G401 (cell line): ENCODE results near the gene CDK15. TPM values are rescaled to one million over a fixed set of nuclear protein-coding genes. Genes with fewer than 3 reads are reported as not detected.

ENCODE experiments used
- DNase-seq: peaks from one replicate; pipeline ENCODE4 v3.0.0-alpha.2; 2015; ENCODE audit warnings: low spot score
- in situ Hi-C: cut with HindIII; loops from 2 replicates; pipeline ENCODE4 v1.10.0; 2016; ENCODE audit warnings: low sequenced_read_pairs, mixed read lengths
- total RNA-seq: library from RNA; depleted of rRNA; stranded (reverse); fragments of >200 nt; shearing (Covaris generic); gene quantifications from 2 replicates; pipeline ENCODE4 v1.2.3, GENCODE V29; 2014

Gene CDK15
- total RNA-seq, 1 experiment from 2014 or later = not detected

DNA sequence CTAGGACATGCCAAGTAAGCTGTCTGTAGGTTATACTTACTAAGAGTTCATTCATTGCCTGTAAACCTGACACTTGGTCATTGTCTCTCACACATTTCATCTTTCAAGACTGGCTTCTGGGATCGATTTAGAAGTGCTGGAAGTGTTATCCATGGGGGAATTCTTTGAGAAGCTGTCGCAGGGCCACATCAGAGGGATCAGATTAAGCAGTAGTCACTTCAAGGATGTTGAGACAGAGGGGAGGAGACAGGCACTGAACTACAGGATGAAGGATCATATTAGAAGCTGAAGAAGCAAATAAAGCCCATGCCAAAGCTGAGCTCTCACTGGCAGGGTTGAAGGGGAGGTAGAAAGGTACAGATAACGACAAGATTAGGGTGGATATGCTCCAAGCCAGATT is 49.0 kb downstream of the CDK15 start:
- in situ Hi-C loops = no loop called here

DNA sequence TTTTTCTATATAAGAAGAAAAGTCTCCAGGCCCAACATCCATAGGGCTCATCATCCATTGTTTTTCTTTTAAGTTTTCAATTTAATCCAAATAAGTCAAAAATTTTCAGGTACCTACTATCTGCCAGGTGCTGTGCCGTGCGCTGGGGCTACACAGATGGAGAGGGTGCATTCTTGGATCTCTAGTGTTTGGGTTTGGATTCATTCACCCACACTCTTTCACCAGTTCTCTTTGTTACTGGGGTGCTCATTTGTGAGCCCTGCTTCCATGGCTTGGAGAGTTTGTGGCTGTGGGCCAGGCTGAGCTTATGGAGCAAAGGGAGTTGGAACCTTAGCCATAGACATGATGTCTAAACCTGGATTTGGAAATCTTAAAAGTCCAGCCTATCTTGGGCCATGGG is 51.0 kb downstream of the CDK15 start:
- in situ Hi-C loops = no loop called here
- peak; percentile 75 for DNase-seq

More for the DNA sequence above, 49.0 kb downstream of the CDK15 start:
- DNase-seq = no peak

DNA sequence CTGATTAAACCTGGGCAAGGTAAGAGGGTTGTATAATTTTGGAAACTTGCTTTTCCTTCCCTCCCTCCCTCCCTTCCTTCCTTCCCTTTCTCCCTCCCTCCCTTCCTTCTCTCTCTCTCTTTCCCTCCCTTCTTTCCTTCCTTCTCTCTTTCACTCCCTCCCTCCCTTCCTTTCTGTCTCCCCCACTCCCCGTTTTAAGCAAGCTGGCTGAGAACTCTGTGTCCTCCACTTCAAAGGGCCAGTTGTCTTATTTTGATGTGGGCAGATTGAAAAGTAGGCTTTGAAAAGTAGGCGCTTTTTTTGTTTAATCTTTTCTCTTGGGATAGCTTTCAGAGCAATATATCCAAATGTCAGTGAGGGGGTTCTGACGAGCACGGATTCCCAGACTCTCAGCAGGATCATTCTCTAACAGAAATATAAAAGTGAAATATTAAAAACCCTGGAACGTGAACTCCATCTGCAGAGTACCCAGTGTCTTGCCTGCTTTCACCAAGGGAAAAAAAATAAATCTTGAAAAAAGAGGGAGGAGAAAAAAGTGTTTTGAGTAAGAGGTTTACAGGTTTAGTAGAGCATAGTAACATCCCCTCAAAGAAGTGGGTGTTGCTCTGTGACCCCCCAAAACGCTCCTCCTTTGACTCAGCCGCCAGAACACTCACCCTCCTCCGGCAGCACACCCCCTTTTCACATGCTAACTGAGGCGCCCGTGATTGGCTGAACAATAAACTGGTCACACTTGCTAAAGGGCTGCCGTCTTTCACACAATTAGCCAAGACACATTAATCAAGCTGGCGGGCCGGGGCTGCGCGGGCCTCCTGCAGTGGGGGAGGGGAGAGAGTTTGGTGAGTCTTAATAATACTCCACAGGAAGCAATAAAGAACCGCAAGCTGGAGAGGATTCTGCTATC is 52.2 kb downstream of the CDK15 start:
- in situ Hi-C loops = no loop called here
- DNase-seq = peak; percentile 25

DNA sequence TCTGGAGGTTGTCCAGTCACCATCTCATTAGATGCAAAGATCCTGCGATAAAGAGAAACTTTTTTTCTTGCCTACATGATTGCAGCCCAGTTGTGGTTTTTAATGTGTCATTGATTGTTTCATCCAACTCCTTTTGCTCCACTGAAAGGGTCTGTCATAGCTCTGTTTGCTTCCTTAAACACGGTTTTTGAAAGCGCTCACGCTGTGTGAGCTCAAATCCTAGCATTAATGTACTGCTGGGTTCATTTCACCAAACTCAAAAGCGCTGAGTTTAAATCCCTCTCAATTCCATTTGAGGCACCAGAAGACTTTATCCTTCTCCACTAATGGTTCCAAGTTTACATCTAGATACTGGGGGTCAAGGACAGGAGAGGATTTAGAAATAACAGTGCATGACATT is 53.6 kb downstream of the CDK15 start:
- in situ Hi-C loops = no loop called here
- DNase-seq = no peak

DNA sequence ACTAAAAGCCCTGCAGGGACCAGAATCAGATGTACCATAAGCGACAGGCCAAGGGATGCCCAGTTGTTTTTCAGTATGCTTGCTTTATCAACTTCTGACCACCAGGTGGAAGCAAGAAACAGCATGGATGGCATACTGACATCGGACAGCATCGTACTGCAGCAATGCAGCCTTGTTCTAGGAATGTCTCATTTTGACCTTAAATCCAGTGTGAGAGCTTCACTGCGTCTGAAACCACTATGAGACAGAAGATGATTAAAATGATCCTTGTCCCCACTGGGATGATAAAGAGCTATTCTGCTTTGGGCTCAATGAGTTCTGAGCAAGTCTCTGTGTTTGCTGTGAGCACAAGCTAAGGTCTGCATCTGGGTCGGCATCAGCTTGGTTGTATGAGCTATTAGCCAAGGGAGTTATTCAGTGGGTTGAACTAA is 54.3 kb downstream of the CDK15 start:
- DNase-seq = peak; percentile 94
- in situ Hi-C loops = no loop called here

DNA sequence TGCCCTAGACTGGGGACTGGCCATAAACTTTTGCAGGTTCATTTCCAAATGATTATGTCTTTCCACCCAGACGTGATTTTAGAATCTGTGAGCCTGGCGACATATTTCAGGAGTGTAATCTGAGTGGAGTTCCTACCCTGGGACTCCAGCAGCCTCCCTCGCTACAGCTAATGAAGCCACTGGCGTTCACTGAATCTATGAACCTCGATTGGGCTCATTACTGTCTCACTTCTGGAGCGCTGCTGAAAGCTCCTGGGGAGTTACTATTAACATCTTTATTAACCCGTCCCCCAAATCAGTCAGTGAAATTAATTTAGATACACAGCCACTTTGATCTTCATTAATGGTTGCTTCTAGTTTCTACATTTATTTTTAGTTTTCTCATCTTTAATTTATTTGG is 56.5 kb downstream of the CDK15 start:
- no peak for DNase-seq
- in situ Hi-C loops = no loop called here

DNA sequence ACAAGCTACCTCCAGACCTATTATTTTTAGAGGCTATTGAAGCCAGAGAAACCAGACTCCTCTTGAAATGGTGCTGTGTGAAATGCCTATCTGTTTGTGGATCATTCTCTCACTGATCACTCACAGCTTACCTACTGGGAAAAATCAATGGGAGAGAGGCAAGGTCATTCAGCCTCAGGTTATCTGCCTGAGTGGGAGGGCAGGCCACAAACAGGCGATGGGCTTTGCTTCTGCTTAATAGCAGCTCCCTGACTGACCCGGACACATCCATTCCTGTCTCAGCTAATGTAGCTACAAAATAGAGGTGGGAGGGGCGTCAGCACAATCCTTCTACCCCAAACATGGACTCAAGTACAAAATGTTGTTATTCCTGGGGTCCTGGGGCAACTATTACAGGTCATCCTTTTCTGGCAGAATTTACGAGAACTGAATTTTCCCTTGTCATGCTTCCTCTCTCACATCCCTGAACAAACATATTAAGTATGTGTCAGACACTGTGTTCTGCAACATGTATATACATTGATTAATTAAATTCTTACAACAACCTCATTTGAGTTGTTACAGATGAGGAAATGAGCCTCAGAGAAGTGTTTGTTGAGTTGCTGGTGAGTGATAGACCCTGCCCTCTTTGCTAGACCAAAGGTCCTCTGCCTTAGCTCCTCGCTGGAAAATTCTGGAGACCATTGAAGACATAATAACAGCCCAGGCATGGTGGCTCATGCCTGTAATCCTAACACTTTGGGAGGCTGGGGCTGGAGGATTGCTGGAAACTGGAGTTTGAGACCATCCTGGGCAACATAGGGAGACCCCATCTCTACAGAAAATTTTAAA is 60.5 kb downstream of the CDK15 start:
- no peak for DNase-seq
- in situ Hi-C loops = no loop called here

DNA sequence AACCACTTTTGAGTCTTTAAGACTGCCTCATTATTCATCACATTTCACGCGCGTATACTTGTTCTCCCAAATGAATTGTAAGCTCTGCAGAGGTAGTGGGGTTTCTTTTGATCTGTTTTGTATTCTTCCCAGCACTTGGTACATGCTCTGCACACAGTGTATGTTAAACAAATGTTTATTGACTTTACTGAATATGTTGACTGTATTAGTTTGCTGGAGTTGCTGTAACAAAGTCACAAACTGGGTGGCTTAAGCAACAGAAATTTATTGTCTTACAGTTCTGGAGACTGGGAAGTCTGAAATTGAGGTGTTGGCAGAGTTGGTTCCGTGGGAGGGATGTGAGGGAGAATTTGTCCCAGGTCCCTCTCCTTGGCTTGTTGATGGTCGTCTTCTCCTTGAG is 65.1 kb downstream of the CDK15 start:
- no peak for DNase-seq
- in situ Hi-C loops = no loop called here

DNA sequence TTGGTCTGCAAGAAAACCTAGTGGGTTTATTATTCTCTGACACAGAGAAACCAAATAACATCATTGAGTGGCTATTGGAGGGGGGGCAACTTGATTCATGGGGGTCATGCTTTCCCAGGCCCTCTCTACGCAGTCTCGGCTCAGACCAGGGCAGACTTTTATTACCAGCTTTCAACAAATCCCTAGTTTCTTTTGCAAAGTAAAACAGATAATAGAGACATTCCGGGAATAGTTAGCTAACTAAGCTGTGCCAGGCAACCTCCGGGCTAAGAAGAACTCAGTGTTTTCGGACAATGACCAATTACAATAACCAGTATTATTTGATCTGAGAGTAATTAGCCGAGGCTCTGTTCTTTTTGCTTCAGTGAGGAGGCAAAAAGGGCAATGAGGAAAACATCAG is 66.3 kb downstream of the CDK15 start:
- no peak for DNase-seq
- in situ Hi-C loops = no loop called here

DNA sequence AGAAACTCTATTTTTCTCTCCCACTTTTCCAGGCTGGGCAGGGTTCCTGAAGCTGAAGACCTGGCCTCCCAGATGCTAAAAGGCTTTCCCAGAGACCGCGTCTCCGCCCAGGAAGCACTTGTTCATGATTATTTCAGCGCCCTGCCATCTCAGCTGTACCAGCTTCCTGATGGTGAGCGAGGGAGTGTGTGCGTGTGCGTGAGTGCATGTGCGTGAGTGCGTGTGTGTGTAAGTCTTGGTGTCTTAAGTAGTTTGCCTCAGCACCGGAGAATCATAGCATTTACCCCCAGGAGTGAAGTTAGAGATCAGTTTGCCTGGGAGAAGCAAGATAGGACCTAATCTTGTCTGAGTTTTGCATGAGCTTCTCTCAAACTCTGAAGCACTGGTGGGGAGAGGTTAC is 73.7 kb downstream of the CDK15 start:
- no peak for DNase-seq
- in situ Hi-C loops = no loop called here

DNA sequence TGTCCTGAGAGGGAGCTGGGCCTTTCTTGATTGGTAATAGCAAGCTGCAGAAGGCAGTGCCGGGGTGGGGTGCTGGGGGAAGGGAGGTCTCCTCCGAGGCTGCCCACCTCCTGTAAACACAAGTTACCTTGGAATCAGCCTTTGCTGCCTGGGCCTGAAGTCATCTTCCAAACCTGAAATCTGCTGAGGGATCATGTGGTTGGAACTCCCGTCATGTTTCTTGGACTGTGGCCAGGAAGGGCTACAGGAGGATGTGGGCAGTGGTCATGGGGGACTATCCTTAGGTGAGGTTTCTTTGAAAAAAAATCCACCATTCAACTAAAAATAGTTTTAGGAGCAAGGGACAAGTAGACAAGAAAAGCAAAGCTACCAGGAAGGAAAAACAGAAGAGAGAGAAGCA is 74.2 kb downstream of the CDK15 start:
- DNase-seq = no peak
- in situ Hi-C loops = no loop called here

DNA sequence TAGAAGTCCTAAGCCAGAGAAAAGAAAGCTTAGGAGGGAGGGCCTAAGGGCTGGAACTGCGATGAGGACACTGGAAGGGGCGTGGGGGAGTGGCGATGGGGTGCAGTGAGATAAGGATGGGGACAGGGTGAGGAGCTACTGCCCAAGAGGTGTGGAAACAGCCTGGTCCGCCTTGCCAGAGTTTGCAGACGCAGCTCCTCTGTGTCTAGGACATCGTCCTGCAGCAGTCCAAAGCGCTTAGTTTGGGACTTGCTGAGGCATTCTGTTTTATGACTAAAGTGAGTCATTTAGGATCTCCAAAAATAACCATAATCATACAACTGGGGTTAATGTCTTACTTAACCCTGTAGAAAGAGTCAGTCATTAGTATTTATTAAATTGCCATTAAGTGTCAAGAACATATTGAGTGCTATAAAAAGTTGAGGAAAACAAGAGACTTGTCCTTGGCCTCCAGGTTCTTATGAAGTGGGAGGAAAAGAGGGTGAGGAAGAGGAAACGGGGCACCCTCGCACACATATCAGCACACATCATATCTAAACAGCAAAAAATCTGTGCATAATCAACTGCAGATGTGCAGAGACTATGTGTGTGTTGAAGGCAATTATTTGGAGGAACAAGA is 74.8 kb downstream of the CDK15 start:
- in situ Hi-C loops = no loop called here
- no peak for DNase-seq

DNA sequence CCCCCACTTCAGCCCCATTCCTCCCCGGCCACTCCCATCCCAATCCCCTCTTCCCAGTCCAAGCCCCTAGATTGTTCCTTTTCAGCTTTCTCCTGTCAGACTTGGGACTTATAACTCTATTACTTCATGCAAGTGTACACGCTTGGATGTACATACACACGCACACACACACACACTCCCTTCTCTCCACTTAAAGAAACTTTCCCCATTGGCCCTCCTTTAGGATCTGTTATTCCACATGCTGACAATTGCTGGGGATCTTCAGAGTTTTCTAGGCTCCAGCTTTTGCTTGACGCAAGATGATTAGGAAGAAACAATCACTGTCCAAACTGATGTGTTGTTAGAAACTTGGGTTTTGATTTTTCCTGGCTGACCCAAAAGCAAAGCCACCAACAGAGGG is 75.4 kb downstream of the CDK15 start:
- in situ Hi-C loops = no loop called here
- no peak for DNase-seq

DNA sequence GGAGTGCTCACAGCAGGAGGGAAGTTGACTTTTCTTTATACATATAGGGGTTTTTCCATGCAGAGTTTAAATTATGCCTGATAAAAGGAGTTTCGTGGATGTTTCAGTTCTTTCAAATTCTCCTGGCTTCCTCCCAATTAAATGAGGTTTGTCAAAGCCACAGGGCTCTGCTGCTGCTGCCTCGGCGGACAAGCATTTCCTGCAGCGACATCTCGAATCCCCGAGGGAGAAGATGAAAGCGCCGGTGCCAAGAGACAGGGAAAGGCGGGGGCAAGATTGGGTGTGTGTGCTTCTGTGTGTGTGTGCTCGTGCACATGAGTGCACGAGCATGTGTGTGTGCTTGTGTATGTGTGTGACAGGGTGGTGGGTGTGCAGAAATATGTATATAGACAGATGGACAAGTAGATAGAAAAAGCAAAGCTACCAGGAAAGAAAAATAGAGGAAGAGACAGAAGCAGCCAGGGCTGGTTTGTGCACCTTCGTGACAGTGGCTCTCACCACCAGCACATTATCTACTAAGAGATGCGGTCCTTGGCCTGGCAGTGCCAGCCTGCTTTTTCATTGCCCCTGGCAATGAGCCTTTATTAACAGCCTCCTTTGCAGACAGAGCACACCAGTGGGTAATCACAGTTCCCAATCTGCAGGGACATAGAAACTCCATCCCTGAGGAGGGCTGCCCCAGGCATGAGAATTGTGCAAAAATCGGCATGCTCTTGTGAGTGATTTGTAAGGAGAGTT is 76.2 kb downstream of the CDK15 start:
- DNase-seq = peak; percentile 74
- in situ Hi-C loops = no loop called here

DNA sequence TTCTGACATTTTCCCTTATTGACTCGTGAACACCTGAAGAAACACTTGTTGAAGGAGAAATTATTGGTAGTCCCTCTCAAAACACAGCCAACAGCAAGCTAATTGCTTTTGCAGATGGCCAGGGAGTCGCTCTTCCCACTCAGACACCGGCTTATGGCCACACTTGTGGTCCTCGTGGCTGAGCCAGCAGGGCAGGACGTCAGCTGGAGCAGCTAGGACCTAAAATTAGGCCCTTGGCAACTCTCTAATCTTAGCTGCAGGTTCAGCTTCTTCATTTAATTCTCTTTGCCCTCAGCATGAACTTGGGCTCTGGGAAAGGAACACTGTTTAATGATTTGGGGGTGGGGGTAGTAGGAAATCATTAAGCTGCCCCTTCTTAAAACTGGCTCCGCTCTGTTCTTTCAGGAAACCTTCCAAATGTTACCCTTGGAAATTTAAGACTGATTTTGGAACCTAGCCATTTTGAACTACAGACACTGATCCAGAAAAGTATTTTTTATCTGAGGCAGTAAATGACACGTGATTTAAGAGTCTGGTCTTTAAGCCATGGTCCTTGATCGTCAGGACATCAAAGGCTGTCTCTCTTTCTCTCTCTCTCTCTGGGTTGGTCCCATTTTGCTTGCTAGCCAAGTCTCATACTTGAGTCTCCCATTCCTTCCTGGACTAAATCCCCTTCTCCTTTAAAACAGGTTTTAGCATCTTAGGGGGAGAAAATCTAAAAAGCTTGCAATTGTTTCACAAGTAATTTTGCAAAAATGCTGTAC is 77.5 kb downstream of the CDK15 start:
- in situ Hi-C loops = no loop called here
- DNase-seq = peak; percentile 94

DNA sequence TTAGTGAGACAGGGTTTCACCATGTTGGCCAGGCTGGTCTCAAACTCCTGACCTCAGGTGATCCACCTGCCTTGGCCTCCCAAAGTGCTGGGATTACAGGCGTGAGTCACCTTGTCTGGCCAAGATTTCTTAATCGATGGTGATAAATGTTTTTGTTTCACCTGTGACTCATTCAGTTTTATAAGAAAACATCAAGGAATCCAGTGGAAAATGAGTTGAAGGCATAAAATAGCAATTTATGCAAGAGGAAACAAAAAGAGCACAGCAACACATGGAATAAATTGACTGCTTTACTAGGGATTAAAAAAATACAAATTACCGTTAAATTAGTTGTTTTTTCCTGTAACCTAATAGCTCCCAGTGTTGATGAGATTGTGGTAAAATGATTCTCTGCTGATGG is 80.2 kb downstream of the CDK15 start:
- in situ Hi-C loops = no loop called here
- no peak for DNase-seq

DNA sequence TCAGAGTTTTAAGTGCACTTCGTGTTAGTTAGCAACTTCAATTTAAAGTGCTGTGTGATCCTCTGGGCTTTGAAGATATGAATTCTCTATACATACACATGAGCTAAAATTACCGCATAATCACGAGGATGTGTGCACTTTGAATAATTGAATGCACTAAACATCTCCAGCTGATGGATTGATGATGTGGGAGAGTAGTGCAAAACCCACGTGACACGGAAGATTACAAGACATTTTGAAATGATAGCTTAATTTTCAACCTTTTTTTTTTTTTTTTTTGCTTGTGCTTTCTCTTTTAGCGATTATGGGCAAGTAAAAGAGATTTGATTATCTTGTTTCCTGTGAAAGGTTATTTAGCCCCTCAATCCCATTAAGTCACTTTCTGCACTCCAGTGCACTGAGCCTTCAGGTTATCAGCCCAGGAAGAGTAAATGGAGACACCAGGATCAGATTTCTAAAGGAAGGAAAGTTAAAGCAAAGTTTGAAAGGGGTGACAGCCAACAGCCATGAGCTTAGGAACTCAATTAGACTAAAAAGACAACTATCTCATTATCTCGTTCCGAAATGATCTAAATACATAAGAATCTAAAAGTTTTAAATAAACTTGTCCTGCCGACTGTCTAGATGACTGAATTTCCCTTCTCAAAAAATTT is 81.6 kb downstream of the CDK15 start:
- in situ Hi-C loops = no loop called here
- no peak for DNase-seq

DNA sequence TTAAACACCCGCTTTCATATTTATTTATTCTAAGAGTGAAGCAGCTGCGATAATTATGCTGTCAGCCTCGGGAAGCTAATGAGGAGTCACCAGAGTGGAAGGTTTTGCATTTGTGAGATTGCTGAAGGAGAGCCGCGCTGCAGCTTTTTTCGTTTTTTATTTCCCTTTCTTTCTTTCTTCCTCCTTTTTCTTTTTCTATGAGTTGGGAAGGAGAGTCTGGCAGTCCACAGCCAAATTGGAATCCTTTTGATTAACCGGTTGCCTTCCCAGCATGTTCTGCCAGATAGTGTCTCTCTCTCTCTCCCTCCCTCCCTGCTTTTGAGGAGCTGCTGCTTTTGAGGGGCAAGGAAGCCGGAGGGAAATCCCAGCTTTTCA is 82.1 kb downstream of the CDK15 start:
- in situ Hi-C loops = no loop called here
- DNase-seq = no peak
